GM06990 (cell line): ENCODE measurements around the gene OSMR.

Source experiments
- DNase-seq: peaks from one replicate; pipeline ENCODE4 v3.0.0-alpha.2; 2011; ENCODE audit not compliant: insufficient read length; ENCODE audit errors: extremely low read depth
- H3K27me3 ChIP-seq: replicated peaks from 2 replicates; pipeline ENCODE4 v1.6.0; 2011; ENCODE audit warnings: low read length; ENCODE audit not compliant: control insufficient read depth, insufficient read depth
- H3K36me3 ChIP-seq: 2 replicates; pipeline ENCODE4 v1.5.1; 2011; ENCODE audit warnings: low read length; ENCODE audit not compliant: control insufficient read depth, insufficient read depth
- H3K4me3 ChIP-seq: replicated peaks from 2 replicates; pipeline ENCODE4 v1.5.1; 2011; ENCODE audit warnings: low read depth, mild to moderate bottlenecking, control low read depth, low read length
- TF ChIP-seq, protein P1 (sequence below): IDR thresholded peaks from 2 replicates; pipeline ENCODE4 v1.5.1; 2011; ENCODE audit warnings: low read length, control low read depth, mild to moderate bottlenecking, inconsistent platforms; ENCODE audit not compliant: insufficient read depth, poor library complexity, severe bottlenecking

Gene OSMR

GRCh38 chr5:38935437-38935836, 89.6 kb downstream of the OSMR start:
- DNase-seq: no peak
- Histone ChIP-seq H3K36me3 (no peaks in the 10 kb centered on the region), H3K27me3 (no peaks in the 10 kb centered on the region), H3K4me3 (no peak overlapping the region)
- TF ChIP-seq, protein P1, sequence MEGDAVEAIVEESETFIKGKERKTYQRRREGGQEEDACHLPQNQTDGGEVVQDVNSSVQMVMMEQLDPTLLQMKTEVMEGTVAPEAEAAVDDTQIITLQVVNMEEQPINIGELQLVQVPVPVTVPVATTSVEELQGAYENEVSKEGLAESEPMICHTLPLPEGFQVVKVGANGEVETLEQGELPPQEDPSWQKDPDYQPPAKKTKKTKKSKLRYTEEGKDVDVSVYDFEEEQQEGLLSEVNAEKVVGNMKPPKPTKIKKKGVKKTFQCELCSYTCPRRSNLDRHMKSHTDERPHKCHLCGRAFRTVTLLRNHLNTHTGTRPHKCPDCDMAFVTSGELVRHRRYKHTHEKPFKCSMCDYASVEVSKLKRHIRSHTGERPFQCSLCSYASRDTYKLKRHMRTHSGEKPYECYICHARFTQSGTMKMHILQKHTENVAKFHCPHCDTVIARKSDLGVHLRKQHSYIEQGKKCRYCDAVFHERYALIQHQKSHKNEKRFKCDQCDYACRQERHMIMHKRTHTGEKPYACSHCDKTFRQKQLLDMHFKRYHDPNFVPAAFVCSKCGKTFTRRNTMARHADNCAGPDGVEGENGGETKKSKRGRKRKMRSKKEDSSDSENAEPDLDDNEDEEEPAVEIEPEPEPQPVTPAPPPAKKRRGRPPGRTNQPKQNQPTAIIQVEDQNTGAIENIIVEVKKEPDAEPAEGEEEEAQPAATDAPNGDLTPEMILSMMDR: no peak

- TF ChIP-seq, protein P1: no peak
- DNase-seq: no peak
- no peaks in the 10 kb centered on the region for H3K36me3 ChIP-seq
- H3K27me3 ChIP-seq: no peaks in the 10 kb centered on the region
- no peak overlapping the region for H3K4me3 ChIP-seq
Observed at GRCh38 chr5:38936269-38936668, 90.5 kb downstream of the OSMR start.

GRCh38 chr5:38938424-38938823, 92.6 kb downstream of the OSMR start:
- TF ChIP-seq, protein P1: no peak
- Histone ChIP-seq H3K36me3 (no peaks in the 10 kb centered on the region; the same call in 1 of the 2 replicates), H3K27me3 (no peaks in the 10 kb centered on the region), H3K4me3 (no peak overlapping the region)
- DNase-seq: no peak

GRCh38 chr5:38938973-38939372, 93.2 kb downstream of the OSMR start:
- Histone ChIP-seq H3K4me3 (no peak overlapping the region), H3K27me3 (no peaks in the 10 kb centered on the region), H3K36me3 (no peaks in the 10 kb centered on the region; the same call in 1 of the 2 replicates)
- no peak for DNase-seq
- TF ChIP-seq, protein P1: no peak

GRCh38 chr5:38940230-38940858, 94.5 kb downstream of the OSMR start:
- TF ChIP-seq, protein P1: no peak
- H3K36me3 ChIP-seq: peaks cover 2% of the 10 kb centered on the region
- no peak overlapping the region for H3K4me3 ChIP-seq
- no peak for DNase-seq
- H3K27me3 ChIP-seq: no peaks in the 10 kb centered on the region

GRCh38 chr5:38941912-38942311, 96.1 kb downstream of the OSMR start:
- H3K36me3 ChIP-seq: peaks cover 2% of the 10 kb centered on the region

More at GRCh38 chr5:38941912-38942311, 96.1 kb downstream of the OSMR start:
- no peaks in the 10 kb centered on the region for H3K27me3 ChIP-seq
- no peak for DNase-seq
- no peak overlapping the region for H3K4me3 ChIP-seq
- TF ChIP-seq, protein P1: no peak
